GM12874 (cell line): ENCODE measurements around the gene ZNF846.

Experiments used
- TF ChIP-seq, protein P1 (sequence below): IDR thresholded peaks from 2 replicates; pipeline ENCODE4 v1.5.1; 2011; ENCODE audit warnings: low read depth, mild to moderate bottlenecking, control low read depth, low read length, moderate library complexity; ENCODE audit not compliant: insufficient read depth

The ZNF846 gene

DNA sequence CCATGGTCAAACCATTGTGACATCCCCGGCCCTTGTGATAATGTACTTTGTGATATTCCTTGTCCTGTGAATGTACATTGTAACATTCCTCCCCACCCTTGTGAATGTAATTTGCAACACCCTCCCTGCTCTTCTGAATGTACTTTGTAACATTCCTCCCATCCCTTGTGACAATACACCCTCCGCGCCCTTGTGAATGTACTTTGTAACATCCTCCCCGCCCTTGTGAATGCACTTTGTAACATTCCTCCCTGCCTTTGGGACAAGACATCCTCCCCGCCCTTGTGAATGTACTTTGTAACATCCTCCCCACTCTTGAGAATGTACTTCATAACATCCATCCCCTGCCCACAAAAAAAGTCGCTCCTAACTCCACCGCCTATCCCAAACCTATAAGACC is 17.1 kb downstream of the ZNF846 start:
- TF ChIP-seq, protein P1, sequence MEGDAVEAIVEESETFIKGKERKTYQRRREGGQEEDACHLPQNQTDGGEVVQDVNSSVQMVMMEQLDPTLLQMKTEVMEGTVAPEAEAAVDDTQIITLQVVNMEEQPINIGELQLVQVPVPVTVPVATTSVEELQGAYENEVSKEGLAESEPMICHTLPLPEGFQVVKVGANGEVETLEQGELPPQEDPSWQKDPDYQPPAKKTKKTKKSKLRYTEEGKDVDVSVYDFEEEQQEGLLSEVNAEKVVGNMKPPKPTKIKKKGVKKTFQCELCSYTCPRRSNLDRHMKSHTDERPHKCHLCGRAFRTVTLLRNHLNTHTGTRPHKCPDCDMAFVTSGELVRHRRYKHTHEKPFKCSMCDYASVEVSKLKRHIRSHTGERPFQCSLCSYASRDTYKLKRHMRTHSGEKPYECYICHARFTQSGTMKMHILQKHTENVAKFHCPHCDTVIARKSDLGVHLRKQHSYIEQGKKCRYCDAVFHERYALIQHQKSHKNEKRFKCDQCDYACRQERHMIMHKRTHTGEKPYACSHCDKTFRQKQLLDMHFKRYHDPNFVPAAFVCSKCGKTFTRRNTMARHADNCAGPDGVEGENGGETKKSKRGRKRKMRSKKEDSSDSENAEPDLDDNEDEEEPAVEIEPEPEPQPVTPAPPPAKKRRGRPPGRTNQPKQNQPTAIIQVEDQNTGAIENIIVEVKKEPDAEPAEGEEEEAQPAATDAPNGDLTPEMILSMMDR: no peak

DNA sequence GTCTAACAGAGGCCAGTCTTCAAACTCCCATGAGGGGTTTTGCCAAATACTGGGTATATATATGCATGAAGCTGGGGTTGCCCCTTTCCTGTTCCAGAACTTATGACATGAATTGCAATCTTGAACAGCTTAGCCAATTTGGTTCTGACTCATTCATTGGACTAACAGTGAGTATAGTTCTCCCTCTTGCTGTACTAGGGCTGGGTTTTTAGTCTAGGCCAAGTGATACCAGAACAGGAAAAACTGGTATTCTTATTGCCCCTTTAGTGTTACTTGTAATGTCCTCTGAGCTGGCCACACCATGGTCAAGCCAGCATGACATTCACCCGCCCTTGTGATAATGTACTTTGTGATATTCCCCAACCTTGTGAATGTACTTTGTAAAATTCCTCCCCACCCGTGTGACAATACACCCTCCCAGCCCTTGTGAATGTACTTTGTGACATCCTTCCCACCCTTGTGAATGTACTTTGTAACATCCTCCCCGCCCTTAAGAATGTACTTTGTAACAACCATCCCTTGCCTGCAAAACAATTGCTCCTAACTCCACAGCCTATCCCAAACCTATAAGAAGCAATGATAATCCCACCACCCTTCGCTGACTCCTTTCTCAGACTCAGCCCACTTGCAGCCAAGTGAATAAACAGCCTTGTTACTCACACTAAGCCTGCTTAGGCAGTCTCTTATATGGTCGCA is 26.9 kb downstream of the ZNF846 start:
- TF ChIP-seq, protein P1: no peak

DNA sequence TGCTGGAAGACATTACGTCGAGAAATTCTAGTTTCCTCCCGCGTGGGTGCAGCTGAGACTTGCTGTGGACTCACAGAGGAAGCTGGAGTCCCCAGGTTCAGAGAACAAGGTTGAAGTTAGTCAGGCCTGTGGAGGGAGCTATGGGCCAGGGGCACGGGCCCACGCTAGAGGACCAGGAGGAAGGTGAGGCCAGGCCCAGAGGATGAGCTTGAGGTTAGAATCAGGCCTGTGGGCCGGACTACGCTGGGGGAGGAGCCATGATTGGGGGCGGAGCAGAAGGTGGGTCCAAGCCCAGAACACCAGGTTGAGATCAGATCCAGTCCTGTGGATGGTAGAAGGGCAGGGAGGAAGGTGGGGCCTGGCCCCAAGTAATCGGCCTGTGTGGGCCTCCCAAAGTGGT is 32.6 kb downstream of the ZNF846 start:
- TF ChIP-seq, protein P1: no peak

DNA sequence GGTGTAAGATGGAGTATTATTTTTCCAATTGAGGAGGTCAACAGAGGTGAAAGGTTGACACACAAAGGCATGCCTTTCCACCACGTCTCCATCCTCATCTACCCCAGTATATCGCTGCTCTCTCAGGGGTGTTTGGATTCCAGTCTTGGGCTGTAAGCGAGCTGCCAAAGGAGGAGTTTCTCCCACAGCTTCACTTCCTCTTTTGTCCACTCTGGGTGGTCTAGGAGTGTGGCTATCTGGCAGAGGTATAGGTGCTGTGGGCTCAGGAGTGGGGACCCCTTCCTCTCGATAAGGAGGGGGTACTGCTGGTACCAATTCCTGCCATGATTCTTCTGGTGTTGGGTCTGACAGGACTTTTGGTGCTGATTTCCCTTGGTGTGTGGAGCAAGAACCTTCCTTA is 39.4 kb downstream of the ZNF846 start:
- TF ChIP-seq, protein P1: no peak

DNA sequence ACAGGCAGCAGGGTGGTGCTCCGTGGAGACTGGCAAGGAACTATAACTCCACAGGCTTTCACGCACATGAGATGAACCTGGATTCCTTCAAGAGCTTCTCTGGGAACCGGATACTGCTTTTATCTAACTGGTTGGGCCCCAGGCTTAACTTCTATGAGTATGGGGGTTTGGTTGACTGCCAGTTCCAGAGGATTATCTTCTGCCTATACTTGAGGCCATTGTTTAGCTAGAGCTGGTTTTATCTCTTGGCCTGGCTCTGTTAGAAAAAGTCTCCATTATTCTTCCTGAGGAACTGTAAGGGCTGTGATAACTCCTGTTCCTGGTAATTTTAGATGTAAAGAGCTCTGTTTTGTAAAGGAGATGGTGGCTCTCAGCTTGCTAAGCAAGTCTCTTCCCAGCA is 40.9 kb downstream of the ZNF846 start:
- TF ChIP-seq, protein P1: no peak

DNA sequence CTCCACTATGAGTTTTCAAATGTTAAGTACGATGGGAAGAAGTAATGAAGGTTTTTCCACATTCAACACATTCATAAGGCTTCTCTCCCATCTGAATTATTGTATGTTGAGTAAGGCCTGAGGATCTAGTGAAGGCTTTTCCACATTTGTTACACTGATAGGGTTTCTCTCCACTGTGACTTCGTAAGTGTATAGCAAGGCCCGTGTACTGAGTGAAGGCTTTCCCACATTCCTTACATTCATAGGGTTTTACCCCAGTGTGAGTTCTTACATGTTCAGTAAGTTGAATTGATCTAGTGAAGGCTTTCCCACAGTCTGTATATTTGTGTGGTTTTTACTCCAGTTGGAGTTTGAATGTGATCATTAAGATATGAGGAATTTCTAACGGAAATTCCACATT is 44.4 kb downstream of the ZNF846 start:
- TF ChIP-seq, protein P1: no peak

DNA sequence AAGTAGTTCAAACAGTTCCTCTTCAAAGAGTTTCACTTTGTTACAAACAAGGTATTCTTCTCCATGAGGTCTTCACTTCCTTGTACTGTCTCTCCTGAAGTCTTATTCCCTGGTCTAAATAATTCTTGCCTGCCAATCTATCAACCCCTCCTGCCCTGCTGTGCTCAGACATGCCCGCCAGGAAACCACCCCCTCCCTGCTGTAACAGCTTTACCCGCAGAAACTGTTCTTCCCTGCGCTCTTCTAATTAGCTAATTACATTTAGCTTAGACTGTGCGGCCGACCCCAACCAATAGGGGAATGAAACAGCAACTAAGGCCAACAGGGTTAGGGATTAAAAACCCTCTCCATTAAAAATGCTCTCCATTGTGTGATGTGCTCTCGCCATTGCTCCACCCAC is 46.7 kb downstream of the ZNF846 start:
- TF ChIP-seq, protein P1: no peak
